GM21390 (cell line): Measurements from ENCODE around the gene ITGB8.
A peak's percentile ranks its signal among the peaks of the same experiment; 100 is the strongest.

Experiments used
- ATAC-seq: cut with Tn5 transposase; IDR thresholded peaks from one replicate; pipeline ENCODE4 v1.9.1; 2021; ENCODE audit not compliant: unreplicated experiment

ITGB8 gene

DNA sequence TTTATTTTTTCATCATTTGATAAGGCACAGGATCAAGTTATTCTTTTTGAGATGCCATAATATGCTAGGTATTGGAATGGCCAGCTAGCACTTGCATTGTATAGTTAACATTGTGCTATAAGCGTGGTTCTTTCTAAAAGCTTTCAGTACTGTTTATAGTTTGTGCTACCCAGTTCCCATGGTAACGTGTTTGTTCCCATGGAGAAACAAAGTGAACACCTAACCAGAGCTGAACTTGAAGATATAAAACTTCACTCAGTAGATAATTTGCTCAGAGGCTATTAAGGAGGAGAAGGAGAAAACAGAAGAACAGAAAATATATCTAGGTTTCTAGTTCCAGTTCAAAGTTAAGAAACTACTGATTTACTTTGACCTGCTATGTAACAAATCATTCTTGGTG is 23.6 kb upstream of the ITGB8 start:
- ATAC-seq: peak; percentile 75

DNA sequence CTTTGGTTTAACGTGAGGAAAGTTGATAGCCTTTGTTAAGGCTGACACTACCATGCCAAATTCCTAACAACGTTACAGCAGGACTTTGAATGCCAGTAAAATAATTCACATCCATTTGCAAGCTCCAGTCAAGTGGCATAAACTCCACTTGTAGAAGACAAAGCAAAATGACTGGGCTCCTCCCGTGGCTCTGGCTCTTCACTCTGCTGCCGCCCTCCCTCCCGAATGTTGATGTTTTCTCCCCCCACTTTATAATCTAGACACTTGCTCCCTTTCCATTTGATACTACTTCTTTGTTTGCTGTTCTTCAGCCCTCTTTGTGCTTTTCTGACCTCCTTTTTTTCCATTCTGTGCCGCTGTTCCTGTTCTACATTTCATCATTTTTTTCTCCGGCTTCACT is 22.8 kb upstream of the ITGB8 start:
- no peak for ATAC-seq

GRCh38 chr7:20310301-20310700 is 20.4 kb upstream of the ITGB8 start:
- no peak for ATAC-seq

DNA sequence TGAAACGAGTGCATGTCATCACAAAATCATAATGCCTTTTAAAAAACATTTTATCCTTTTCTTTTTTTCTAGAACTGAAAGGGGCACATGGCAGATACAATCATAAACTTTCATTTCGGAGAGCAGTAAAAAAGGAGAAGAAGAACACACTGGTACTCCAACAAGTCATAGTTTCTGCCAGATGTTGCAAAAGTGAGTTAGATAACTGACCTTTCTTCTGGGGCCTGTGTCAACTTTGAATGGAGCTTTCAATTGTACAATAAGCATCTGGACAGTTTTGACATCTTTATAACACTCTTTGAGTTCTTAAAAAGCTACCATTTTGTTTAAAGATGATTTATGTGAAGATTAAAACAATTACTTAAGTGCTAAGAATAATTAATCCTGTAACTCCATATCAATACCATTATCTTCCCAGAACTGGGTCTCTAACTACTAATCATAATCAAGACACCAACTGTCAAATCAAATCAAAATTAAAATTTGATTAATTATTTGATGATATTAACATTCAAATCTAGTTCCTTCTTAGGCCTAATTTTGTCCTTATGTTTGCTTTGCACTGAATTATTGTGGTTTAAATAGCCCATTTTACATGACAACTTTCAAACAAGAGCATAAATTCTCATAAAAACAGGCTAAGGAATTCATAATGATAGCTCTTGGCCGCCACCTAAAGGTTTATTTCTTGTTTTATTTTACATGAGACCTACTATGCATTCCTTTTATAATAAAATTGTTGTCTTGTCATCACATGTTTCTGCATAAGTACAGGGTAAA is 19.5 kb upstream of the ITGB8 start:
- peak; percentile 49 for ATAC-seq

GRCh38 chr7:20311743-20312042 is 19.0 kb upstream of the ITGB8 start:
- no peak for ATAC-seq

- ATAC-seq: no peak
These were observed 18.1 kb upstream of the ITGB8 start for GRCh38 chr7:20312562-20312961.

- ATAC-seq: no peak
These were observed 17.1 kb upstream of the ITGB8 start for GRCh38 chr7:20313626-20314025.

DNA sequence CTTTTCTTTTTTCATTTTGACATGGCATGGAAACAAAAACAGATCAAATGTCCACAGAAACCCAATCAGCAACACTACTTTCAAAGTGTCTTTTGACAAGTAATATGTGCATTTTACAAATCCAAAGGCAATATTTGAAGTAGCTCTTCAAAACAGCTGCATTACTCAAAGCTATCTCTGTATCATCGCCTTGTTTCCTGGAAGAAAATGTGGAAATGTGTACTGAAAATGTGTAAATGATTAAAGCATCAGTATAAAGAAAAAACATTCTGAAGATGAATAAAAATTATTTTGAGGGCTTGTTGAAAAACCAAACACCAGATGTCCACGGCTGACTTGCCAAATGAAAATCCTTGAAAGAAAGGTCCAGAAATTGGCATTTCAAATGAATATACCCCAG is 16.5 kb upstream of the ITGB8 start:
- no peak for ATAC-seq

DNA sequence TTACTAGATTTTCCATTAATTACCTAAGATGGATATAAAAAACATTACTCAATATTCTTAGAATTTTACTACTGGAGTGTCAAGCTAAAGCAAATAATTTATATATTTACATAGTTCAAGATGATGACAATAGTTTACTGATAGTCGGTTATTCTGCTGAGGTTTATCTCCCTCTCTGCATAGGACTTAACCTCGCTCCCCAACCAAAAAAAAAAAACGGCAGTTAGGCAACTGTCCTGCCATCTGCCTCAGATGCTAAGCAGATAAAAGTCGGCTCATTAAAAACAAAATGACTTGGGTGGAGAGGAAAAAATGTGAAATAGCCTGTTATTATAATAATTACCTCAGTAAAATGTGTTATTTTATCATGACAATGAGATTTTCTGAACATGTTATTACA is 14.0 kb upstream of the ITGB8 start:
- ATAC-seq: no peak

- ATAC-seq: no peak
These were observed 13.3 kb upstream of the ITGB8 start for GRCh38 chr7:20317413-20317812.

DNA sequence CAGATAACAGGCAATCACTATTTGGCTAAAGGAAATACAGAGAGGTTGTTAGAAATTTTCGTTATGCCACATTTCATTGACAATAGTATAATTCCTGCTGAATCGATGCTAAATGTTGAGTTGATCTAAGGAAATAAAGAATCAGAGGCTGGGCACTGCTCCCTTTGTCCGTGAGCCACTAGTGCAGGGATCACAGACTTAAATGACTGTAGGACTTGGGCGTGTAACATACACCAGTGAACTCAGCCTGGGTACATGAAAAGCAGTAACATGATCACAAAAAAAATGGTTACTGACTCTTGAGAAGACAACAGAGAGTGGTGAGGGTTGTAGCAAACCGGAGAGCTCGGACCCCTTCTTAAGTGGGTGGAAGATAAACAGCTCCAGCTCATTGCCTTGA is 11.8 kb upstream of the ITGB8 start:
- no peak for ATAC-seq

GRCh38 chr7:20320322-20320721 is 10.4 kb upstream of the ITGB8 start:
- ATAC-seq: no peak

GRCh38 chr7:20320786-20321185 is 9.9 kb upstream of the ITGB8 start:
- no peak for ATAC-seq

DNA sequence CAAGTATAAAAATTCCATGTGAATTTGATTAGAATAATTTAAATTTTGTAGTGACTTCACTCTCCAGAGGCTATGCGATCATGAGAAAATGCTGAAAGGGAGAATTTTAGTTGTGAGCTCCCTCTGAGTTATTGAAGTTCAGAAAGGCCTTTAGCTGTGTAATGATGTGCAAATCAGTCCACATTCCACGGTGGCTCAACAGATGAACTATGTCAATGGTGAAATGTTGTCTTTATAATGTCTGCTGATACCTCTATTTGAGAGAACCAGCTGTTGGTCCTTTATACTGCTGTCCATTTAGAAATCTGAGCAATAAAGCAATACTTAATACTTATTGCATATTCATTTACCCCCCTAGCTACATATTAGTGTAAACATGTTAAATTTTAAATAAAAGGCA is 7.1 kb upstream of the ITGB8 start:
- ATAC-seq: no peak

GRCh38 chr7:20326342-20326741 is 4.4 kb upstream of the ITGB8 start:
- ATAC-seq: no peak

- ATAC-seq: no peak
These were observed 3.6 kb upstream of the ITGB8 start for GRCh38 chr7:20327055-20327454.

DNA sequence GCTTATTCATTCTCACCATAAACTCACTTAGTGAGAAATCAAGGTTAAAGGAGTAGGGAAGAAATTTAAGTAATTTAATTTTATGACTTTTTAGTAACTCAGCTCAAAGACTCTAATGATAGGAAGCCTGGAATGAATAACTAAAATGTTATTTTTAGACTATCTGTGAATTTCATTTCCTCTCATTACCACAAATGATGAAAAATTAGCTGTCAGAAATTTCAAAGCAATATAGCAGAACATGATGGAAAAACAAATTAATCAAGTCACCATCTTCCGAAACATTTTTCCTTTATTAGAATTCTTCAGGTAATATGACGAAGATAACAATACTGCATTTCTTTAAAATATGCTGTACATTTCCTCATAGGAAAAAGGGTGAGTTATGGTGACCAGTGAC is 2.7 kb upstream of the ITGB8 start:
- no peak for ATAC-seq

DNA sequence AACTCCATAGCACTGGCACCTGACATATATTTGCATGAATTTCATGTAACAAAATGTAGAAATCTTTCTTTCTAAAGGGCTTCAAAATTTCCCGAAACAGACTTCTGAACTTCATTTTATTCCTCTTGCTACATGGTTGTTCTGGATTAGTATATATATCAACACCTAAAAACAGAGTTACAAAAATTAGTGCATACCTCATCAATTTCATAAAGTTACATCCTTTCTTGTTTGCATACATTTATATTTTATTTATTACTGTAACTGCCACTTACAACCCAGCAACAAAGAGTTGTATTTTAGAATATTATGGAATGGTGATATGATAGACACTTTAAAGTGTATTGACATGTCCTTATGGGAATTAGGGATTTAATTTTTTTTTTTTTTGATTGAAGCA is 2.0 kb upstream of the ITGB8 start:
- ATAC-seq: no peak

- peak; percentile 35 for ATAC-seq
These were observed 1.1 kb upstream of the ITGB8 start for GRCh38 chr7:20329389-20330238.

GRCh38 chr7:20330928-20331909 is 519 bp downstream of the ITGB8 start:
- ATAC-seq: peak; percentile 25
